Esophagus muscularis mucosa (tissue), 4 donors: ENCODE data around the gene TMC7. TPM values are rescaled to one million over a fixed set of nuclear protein-coding genes. Genes with fewer than 3 reads are reported as not detected.

ENCODE experiments used
- DNase-seq: peaks from one replicate; pipeline ENCODE4 v3.0.0-alpha.2; 2017; ENCODE audit errors: extremely low spot score
- H3K27ac ChIP-seq, 4 donors: fragments of 200-600 bp; sonication (generic); replicated peaks in 1 of 4; 1 replicate in 3 of 4; 2 replicates in 1 of 4; pipeline ENCODE4 v1.5.1; 2016 to 2019; ENCODE audit warnings: mild to moderate bottlenecking in 1 of 4
- H3K27me3 ChIP-seq, 4 donors: fragments of 200-600 bp; sonication (generic); one replicate each; pipeline versions ENCODE4 v1.5.1 to v1.6.0; 2016 to 2019
- H3K36me3 ChIP-seq, 4 donors: fragments of 200-600 bp; sonication (generic); one replicate each; pipeline ENCODE4 v1.5.1; 2016 to 2019
- H3K4me1 ChIP-seq, 4 donors: fragments of 200-600 bp; sonication (generic); one replicate each; pipeline ENCODE4 v1.5.1; 2016 to 2019
- H3K4me3 ChIP-seq, 4 donors: fragments of 200-600 bp; sonication (generic); 1 replicate in 2 of 4; 2 replicates in 2 of 4; pipeline ENCODE4 v1.5.1; 2016 to 2019; ENCODE audit warnings: mild to moderate bottlenecking in 4 of 4, moderate library complexity in 1 of 4
- H3K9me3 ChIP-seq, 4 donors: fragments of 200-600 bp; sonication (generic); 1 replicate in 3 of 4; 2 replicates in 1 of 4; pipeline ENCODE4 v1.5.1; 2016 to 2019
- CTCF ChIP-seq, 3 experiments: fragments of 200-600 bp in 2 of 3; fragments of 450-650 bp in 1 of 3; sonication (generic) in 2 of 3; IDR thresholded peaks; one replicate each; pipeline ENCODE4 v1.5.1; 2017 to 2019; ENCODE audit warnings: antibody characterized with exemption in 3 of 3, mild to moderate bottlenecking in 2 of 3, moderate library complexity in 1 of 3
- EP300 ChIP-seq: sonication (generic); formaldehyde crosslinking; IDR thresholded peaks from one replicate; pipeline ENCODE4 v1.6.1; 2017; ENCODE audit warnings: antibody characterized with exemption
- POLR2A ChIP-seq: fragments of 450-650 bp; IDR thresholded peaks from one replicate; pipeline ENCODE4 v1.6.1; 2017; ENCODE audit warnings: antibody characterized with exemption, moderate library complexity, mild to moderate bottlenecking, low read depth
- POLR2AphosphoS5 ChIP-seq, 2 donors: sonication (generic); formaldehyde crosslinking; IDR thresholded peaks; one replicate each; pipeline ENCODE4 v1.6.1; 2017; ENCODE audit warnings: antibody characterized with exemption in 2 of 2
- WGBS: methylation state at CpG from one replicate; pipeline ENCODE4 v1.1.5; 2018; 5-methylcytosine and 5-hydroxymethylcytosine counted together
- intact Hi-C: fragments of 100-400 bp; cut with DNase I; formaldehyde crosslinking; loops from one replicate; pipeline ENCODE4 v1.15.1; 2023
- total RNA-seq, 4 donors: library from RNA; depleted of rRNA; stranded (reverse); fragments of >200 nt; gene quantifications; one replicate each; pipeline versions ENCODE4 v1.1.0 to v1.2.1, GENCODE V29; 2016

The TMC7 gene
- total RNA-seq, 4 donors from 2014 or later, result 0.17 to 0.83 (median 0.56) TPM

GRCh38 chr16:18942061-18942460, 41.7 kb upstream of the TMC7 start:
- 63% methylated on average over 1 of the region's 1 CpG for WGBS
- Histone ChIP-seq H3K27ac (no peak overlapping the region), H3K36me3 (no peaks in the 10 kb centered on the region), H3K4me3 (no peak overlapping the region), H3K9me3 (no peaks in the 10 kb centered on the region), H3K4me1 (peaks cover 0 to 5% (median 1%) of the 10 kb centered on the region in 4 donors), H3K27me3 (no peaks in the 10 kb centered on the region)
- TF ChIP-seq POLR2AphosphoS5 (IDR thresholded peaks at IDR 0.05) (no peak), POLR2A (no peak), CTCF (IDR thresholded peaks at IDR 0.05) (no peak), EP300 (no peak)
- intact Hi-C loops, result no loop called here
- DNase-seq, result no peak

- no peaks in the 10 kb centered on the region for H3K27me3 ChIP-seq
- H3K9me3 ChIP-seq, result no peaks in the 10 kb centered on the region
- H3K27ac ChIP-seq, result no peak overlapping the region
- H3K4me3 ChIP-seq, result no peak overlapping the region
- 88% methylated on average over 7 of the region's 7 CpGs for WGBS
- no peak for TF ChIP-seq CTCF (IDR thresholded peaks at IDR 0.05)
- no peak for TF ChIP-seq EP300
- no peak for TF ChIP-seq POLR2AphosphoS5 (IDR thresholded peaks at IDR 0.05)
- intact Hi-C loops, result no loop called here
- DNase-seq, result no peak
- peaks cover 0 to 5% (median 1%) of the 10 kb centered on the region in 4 donors for H3K4me1 ChIP-seq
- H3K36me3 ChIP-seq, result no peaks in the 10 kb centered on the region
Measured at GRCh38 chr16:18943414-18943813, 40.3 kb upstream of the TMC7 start.

GRCh38 chr16:18945233-18945632, 38.5 kb upstream of the TMC7 start:
- Histone ChIP-seq H3K27me3 (no peaks in the 10 kb centered on the region), H3K9me3 (no peaks in the 10 kb centered on the region), H3K36me3 (no peaks in the 10 kb centered on the region), H3K4me1 (peaks cover 0 to 5% (median 1%) of the 10 kb centered on the region in 4 donors), H3K4me3 (no peak overlapping the region), H3K27ac (no peak overlapping the region)
- WGBS, result 72% methylated on average over 7 of the region's 7 CpGs
- no peak for TF ChIP-seq EP300
- TF ChIP-seq CTCF (IDR thresholded peaks at IDR 0.05), result no peak
- TF ChIP-seq POLR2A, result no peak
- no peak for TF ChIP-seq POLR2AphosphoS5 (IDR thresholded peaks at IDR 0.05)
- intact Hi-C loops, result no loop called here
- no peak for DNase-seq

GRCh38 chr16:18948372-18949020, 35.2 kb upstream of the TMC7 start:
- WGBS, result 95% methylated on average over 9 of the region's 9 CpGs
- Histone ChIP-seq H3K4me1 (peaks cover 0 to 5% (median 1%) of the 10 kb centered on the region in 4 donors), H3K27me3 (no peaks in the 10 kb centered on the region), H3K9me3 (no peaks in the 10 kb centered on the region), H3K36me3 (no peaks in the 10 kb centered on the region), H3K27ac (no peak overlapping the region), H3K4me3 (no peak overlapping the region)
- DNase-seq, result no peak
- intact Hi-C loops, result no loop called here
- TF ChIP-seq POLR2A (no peak), CTCF (IDR thresholded peaks at IDR 0.05) (no peak), EP300 (no peak)
